HG03432 (cell line): ENCODE data around the gene PCDHGB1.
"Not testable (repeated sequence)": the region's sequence is repeated elsewhere in the genome, so short reads cannot be mapped to it uniquely, and the experiment has no call there.

Experiments
- ATAC-seq: cut with Tn5 transposase; IDR thresholded peaks from one replicate; pipeline ENCODE4 v1.9.1; 2021; ENCODE audit warnings: mild to moderate bottlenecking, moderate library complexity; ENCODE audit not compliant: unreplicated experiment

PCDHGB1 gene

DNA sequence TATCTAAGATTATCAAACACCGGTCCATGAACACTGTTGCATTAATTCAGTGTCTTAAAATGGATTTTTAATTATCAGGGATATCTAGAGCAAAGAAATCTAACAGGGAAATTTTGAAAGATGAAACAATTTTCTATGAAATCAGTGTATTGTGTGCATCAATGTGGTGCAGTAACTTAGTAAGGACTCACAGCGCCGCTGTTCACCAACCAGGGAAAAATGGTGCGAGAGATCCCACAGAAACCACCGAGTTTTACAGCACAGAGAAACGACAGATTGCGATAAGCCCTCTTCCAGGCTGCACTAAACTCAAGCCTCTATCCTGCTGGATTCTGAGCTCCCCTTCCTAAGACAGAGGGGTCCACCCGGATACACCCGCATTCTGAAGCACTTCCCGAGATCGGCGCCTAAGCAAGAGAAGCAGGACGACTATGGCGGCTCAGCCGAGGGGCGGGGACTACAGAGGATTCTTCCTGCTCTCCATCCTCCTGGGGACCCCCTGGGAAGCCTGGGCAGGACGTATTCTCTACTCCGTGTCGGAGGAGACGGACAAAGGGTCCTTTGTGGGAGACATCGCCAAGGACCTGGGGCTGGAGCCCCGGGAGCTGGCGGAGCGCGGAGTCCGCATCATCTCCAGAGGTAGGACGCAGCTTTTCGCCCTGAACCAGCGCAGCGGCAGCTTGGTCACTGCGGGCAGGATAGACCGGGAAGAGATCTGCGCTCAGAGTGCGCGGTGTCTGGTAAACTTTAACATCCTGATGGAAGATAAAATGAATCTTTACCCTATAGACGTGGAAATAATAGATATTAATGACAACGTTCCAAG, 32.8 kb downstream of the PCDHGB1 start, which contains the start of gene PCDHGA7:
Gene PCDHGA7 (plus strand): TSS at position 274 of the 826 bp plus-strand sequence. CDS start 158 bp downstream, at position 432.
- peak; percentile 64 for ATAC-seq

DNA sequence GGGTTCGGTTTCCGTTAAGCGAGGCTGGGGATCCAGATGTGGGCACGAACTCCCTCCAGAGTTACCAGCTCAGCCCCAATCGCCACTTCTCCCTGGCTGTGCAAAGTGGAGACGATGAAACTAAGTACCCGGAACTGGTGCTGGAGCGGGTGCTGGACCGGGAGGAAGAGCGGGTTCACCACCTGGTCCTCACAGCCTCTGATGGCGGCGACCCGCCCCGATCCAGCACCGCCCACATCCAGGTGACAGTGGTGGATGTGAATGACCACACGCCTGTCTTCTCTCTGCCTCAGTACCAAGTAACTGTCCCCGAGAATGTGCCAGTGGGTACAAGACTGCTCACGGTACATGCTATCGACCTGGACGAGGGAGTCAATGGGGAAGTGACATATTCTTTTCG, 33.4 kb downstream of the PCDHGB1 start:
- ATAC-seq = no peak

DNA sequence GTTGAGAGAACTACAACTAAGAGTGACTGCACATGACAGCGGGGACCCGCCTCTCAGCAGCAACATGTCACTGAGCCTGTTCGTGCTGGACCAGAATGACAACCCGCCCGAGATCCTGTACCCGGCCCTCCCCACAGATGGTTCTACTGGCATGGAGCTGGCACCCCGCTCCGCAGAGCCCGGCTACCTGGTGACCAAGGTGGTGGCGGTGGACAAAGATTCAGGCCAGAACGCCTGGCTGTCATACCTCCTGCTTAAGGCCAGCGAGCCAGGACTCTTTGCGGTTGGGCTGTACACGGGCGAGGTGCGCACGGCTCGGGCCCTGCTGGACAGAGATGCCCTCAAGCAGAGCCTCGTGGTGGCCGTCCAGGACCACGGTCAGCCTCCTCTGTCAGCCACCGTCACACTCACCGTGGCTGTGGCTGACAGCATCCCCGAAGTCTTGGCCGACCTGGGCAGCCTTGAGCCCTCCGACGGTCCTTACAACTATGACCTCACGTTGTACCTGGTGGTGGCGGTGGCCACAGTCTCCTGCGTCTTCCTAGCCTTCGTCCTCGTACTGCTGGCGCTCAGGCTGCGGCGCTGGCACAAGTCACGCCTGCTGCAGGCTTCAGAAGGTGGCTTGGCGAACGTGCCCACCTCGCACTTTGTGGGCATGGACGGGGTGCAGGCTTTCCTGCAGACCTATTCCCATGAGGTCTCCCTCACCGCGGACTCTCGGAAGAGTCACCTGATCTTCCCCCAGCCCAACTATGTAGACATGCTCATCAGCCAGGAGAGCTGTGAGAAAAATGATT, 34.8 kb downstream of the PCDHGB1 start:
- ATAC-seq = no peak

DNA sequence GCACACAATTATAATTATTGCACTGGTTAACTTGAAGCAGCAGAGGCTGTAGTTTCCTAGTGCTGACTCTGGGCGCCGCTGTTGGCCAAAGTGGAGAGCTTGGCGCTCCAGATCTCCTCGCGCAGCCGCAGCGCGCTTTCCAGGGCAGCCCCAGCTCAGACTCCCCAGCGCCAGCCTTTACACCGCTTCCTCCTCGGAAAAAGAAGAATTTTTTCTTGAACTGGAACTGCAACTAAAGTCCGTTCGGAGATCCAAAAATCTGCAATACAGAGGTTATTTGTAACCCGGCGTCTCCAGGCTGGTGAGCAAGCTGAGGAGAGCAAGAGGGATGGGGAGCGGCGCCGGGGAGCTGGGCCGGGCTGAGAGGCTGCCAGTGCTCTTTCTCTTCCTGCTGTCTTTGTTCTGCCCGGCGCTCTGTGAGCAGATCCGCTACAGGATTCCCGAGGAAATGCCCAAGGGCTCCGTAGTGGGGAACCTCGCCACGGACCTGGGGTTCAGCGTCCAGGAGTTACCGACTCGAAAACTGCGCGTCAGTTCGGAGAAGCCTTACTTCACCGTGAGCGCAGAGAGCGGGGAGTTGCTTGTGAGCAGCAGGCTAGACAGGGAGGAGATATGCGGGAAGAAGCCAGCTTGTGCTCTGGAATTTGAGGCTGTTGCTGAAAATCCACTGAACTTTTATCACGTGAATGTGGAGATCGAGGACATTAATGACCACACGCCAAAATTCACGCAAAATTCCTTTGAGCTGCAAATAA, 37.8 kb downstream of the PCDHGB1 start, which contains the start of gene PCDHGB4:
Gene PCDHGB4 (plus strand): TSS at position 142 of the 755 bp plus-strand sequence. CDS start 187 bp downstream, at position 329.
- peak; percentile 91 for ATAC-seq

DNA sequence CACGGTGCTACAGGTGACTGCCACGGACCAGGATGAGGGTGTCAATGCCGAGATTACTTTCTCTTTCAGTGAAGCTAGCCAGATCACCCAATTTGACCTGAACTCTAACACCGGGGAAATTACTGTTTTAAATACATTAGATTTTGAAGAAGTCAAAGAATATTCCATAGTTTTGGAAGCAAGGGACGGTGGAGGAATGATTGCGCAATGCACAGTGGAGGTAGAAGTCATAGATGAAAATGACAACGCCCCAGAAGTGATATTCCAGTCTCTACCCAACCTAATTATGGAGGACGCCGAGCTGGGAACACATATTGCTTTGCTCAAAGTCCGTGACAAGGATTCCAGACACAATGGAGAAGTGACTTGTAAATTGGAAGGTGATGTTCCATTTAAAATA, 38.8 kb downstream of the PCDHGB1 start:
- no peak for ATAC-seq

DNA sequence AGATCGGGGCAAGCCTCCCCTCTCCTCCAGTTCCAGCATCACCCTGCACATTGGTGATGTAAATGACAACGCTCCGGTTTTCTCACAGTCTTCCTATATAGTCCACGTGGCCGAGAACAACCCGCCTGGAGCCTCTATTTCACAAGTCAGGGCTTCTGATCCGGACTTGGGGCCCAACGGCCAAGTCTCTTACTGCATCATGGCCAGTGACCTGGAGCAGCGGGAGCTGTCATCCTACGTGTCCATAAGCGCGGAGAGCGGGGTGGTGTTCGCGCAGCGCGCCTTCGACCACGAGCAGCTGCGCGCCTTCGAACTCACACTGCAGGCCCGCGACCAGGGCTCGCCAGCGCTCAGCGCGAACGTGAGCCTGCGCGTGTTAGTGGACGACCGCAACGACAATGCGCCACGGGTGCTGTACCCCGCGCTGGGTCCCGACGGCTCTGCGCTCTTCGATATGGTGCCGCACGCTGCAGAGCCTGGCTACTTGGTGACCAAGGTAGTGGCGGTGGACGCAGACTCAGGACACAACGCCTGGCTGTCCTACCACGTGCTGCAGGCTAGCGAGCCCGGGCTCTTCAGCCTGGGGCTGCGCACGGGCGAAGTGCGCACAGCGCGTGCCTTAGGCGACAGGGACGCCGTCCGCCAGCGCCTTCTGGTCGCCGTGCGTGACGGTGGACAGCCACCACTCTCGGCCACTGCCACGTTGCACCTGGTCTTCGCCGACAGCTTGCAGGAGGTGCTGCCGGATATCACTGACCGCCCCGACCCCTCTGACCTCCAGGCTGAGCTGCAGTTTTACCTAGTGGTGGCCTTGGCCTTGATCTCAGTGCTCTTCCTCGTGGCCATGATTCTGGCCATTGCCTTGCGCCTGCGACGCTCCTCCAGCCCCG, 39.5 kb downstream of the PCDHGB1 start:
- no peak for ATAC-seq

DNA sequence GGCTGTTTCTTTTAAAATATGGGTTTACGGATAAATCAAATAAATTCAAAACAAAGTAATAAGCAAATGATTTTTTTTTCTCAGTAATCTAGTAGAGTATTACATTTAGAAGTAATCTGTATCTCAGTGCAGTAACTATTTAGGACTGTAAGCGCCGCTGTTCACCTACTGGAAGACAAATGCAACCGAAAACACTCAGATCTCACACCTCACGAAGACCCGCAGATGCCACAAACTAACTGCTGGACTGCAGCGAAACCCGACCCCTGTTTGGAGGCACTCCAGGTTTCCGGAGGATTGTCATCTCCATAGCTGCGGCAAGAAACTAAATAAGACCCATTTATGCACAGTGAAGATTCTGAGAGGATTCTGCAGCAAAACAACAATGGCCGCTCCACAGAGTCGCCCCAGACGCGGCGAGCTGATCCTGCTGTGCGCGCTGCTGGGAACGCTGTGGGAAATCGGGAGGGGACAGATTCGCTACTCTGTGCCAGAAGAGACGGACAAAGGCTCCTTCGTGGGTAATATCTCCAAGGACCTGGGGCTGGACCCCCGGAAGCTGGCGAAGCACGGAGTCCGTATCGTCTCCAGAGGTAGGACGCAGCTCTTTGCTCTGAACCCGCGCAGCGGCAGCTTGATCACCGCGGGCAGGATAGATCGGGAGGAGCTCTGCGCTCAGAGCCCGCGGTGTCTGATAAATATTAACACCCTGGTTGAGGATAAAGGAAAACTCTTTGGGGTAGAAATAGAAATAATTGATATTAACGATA, 42.7 kb downstream of the PCDHGB1 start, which contains the start of gene PCDHGA8:
Gene PCDHGA8 (plus strand): TSS at position 205 of the 770 bp plus-strand sequence. CDS start 181 bp downstream, at position 386.
- no peak for ATAC-seq

DNA sequence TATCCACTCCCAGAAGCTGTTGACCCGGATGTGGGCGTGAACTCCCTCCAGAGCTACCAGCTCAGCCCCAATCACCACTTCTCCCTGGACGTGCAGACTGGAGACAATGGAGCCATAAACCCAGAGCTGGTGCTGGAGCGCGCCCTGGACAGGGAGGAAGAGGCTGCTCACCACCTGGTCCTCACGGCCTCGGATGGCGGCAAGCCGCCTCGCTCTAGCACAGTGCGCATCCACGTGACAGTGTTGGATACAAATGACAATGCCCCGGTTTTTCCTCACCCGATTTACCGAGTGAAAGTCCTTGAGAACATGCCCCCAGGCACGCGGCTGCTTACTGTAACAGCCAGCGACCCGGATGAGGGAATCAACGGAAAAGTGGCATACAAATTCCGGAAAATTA, 43.4 kb downstream of the PCDHGB1 start:
- no peak for ATAC-seq

DNA sequence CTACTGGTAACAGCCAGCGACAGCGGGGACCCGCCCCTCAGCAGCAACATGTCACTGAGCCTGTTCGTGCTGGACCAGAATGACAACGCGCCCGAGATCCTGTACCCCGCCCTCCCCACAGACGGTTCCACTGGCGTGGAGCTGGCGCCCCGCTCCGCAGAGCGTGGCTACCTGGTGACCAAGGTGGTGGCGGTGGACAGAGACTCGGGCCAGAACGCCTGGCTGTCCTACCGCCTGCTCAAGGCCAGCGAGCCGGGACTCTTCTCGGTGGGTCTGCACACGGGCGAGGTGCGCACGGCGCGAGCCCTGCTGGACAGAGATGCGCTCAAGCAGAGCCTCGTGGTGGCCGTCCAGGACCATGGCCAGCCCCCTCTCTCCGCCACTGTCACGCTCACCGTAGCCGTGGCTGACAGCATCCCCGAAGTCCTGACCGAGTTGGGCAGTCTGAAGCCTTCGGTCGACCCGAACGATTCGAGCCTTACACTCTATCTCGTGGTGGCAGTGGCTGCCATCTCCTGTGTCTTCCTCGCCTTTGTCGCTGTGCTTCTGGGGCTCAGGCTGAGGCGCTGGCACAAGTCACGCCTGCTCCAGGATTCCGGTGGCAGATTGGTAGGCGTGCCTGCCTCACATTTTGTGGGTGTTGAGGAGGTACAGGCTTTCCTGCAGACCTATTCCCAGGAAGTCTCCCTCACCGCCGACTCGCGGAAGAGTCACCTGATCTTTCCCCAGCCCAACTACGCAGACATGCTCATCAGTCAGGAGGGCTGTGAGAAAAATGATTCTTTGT, 44.7 kb downstream of the PCDHGB1 start:
- ATAC-seq = not testable (repeated sequence)

DNA sequence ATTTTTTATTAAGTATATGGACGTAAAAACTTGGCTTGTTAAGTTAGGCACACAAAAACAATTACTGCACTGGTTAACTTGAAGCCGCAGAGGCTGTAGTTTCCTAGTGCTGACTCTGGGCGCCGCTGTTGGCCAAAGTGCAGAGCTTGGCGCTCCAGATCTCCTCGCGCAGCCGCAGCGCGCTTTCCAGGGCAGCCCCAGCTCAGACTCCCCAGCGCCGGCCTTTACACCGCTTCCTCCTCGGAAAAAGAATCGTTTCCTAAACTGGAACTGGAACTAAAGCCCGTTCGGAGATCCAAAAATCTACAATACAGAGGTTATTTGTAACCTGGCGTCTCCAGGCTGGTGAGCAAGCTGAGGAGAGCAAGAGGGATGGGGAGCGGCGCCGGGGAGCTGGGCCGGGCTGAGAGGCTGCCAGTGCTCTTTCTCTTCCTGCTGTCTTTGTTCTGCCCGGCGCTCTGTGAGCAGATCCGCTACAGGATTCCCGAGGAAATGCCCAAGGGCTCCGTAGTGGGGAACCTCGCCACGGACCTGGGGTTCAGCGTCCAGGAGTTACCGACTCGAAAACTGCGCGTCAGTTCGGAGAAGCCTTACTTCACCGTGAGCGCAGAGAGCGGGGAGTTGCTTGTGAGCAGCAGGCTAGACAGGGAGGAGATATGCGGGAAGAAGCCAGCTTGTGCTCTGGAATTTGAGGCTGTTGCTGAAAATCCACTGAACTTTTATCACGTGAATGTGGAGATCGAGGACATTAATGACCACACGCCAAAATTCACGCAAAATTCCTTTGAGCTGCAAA, 48.1 kb downstream of the PCDHGB1 start, which contains the start of gene PCDHGB5:
Gene PCDHGB5 (plus strand): TSS at position 192 of the 796 bp plus-strand sequence. CDS start 181 bp downstream, at position 373.
- ATAC-seq = peak; percentile 99

DNA sequence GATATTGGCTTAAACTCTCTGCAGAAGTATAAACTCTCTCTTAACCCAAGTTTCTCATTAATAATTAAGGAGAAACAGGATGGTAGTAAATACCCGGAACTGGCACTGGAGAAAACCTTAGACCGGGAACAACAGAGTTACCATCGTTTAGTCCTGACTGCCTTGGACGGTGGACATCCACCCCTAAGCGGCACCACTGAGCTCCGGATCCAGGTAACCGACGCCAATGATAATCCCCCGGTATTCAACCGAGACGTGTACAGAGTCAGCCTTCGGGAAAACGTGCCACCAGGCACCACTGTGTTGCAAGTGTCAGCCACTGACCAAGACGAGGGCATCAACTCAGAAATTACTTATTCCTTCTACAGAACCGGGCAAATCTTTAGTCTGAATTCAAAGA, 48.7 kb downstream of the PCDHGB1 start:
- no peak for ATAC-seq

DNA sequence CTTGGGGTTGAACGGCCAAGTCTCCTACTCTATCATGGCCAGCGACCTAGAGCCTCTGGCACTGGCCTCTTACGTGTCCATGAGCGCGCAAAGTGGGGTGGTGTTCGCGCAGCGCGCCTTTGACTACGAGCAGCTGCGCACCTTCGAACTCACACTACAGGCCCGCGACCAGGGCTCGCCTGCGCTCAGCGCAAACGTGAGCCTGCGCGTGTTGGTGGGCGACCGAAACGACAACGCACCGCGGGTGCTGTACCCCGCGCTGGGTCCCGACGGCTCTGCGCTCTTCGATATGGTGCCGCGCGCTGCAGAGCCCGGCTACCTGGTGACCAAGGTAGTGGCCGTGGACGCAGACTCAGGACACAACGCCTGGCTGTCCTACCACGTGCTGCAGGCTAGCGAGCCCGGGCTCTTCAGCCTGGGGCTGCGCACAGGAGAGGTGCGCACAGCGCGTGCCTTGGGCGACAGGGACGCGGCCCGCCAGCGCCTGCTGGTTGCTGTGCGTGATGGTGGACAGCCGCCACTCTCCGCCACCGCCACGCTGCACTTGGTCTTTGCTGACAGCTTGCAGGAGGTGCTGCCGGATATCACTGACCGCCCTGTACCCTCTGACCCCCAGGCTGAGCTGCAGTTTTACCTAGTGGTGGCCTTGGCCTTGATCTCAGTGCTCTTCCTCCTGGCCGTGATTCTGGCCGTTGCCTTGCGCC, 49.8 kb downstream of the PCDHGB1 start:
- ATAC-seq = no peak
